GM19468 (cell line): ENCODE measurements around the gene CCDC142.

Source experiments
- ATAC-seq: cut with Tn5 transposase; IDR thresholded peaks from one replicate; pipeline ENCODE4 v1.9.1; 2021; ENCODE audit warnings: mild to moderate bottlenecking, moderate library complexity, moderate number of reproducible peaks; ENCODE audit not compliant: unreplicated experiment; ENCODE audit errors: extremely low read depth

Gene CCDC142, protein sequence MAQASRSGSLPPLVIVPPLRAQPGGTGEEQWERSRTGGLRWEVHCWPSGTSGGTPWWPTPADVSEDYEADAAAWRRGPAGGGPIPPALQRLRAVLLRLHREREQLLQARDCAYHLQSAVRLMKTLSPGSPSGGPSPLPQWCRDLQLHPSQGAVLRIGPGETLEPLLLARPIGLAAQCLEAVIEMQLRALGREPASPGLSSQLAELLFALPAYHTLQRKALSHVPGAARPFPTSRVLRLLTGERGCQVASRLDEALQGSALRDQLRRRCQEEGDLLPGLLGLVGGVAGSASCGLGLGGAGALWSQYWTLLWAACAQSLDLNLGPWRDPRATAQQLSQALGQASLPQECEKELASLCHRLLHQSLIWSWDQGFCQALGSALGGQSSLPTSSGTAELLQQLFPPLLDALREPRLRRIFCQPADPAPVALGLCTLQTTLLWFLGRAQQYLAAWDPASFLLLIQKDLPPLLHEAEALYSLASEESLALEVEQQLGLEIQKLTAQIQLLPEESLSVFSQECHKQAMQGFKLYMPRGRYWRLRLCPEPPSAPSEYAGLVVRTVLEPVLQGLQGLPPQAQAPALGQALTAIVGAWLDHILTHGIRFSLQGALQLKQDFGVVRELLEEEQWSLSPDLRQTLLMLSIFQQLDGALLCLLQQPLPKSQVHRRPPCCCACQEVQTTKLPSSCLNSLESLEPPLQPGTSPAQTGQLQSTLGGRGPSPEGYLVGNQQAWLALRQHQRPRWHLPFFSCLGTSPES

DNA sequence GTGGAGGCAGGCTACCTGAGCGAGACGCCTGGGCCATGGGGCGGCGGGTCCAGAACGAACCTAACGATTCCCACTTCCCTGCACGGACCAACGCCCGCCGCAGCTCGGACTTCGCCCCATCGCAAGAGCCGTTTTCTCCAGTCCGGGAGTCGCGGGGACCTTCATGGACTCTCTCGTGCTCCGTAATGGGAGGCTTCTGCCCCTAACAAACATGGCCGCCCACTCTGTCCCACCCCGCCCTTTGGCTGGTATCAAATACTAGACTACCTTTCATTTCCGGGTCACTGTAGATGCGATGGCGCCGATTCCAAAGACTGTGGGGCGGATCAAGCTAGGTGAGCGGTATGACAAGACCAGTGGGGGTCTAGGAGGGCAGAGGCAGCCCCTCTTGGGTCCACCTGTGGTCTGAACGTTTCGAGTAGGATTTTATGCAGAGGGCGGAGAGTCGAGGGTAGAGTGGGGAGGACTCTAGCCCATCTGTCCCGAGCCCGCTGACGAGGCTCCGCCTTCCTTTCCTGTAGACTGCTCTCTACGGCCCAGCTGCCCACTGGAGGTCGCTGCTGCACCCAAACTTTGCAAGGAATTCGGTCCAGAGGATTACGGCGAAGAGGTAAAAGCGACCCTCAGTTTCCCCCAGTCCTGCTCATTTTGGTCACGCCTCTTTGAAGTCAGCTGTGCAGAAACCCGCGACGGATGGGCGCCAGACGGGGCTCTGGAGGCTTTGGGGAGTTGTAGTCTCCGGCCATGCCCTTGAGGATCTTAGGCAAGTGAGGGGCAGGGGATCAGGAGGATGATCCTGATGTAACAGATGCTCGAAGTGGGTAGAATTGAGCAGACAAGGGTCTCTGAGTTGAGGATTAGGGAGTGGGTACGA is at the start of gene CCDC142, which contains the start of gene TTC31:
CCDC142 (minus strand) TSS at position 198 of the 874 bp plus-strand sequence; CDS start at position 37, 161 bp downstream.
TTC31 (plus strand) TSS at position 281 of the 874 bp plus-strand sequence; CDS start at position 296, 15 bp downstream.
- peak; percentile 79 for ATAC-seq

DNA sequence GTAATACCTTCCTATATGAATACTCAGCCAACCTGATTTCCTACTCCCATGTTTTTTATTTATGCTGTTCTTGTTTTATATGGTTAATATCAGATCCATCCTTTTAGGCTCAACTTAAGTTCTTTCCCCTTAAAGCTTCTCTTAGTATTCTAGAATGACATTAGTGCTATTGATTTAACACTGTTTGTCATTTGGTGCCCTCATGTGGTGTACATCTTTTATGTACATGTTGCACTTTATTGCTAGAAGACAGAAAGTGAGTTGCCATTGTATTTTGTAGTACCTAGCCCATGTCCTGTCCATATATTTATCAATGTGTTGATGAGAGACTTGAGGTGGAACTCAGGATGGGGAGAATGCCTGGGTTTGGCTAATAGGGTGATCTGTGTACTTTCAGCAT is 49.4 kb upstream of the CCDC142 start:
- ATAC-seq, result no peak

DNA sequence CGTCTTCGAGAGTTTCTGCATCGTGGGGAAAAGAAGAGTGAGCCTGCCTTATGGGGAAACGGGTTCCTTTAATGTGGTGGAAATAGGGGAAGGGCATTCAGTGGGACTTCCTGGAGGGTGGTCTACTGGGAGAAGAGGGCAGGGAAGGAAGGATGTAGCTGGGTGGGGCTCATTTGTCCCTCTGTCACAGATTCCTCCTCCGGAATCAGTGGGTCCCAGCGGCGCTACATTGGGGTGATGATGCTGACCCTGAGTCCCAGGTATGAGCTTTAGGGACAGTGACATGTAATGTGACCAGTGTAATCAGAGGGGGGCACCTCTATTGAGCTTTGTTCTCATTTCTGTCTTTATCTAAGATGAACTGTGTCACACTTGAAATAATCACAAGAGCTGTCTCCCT is 48.9 kb upstream of the CCDC142 start:
- ATAC-seq, result no peak

DNA sequence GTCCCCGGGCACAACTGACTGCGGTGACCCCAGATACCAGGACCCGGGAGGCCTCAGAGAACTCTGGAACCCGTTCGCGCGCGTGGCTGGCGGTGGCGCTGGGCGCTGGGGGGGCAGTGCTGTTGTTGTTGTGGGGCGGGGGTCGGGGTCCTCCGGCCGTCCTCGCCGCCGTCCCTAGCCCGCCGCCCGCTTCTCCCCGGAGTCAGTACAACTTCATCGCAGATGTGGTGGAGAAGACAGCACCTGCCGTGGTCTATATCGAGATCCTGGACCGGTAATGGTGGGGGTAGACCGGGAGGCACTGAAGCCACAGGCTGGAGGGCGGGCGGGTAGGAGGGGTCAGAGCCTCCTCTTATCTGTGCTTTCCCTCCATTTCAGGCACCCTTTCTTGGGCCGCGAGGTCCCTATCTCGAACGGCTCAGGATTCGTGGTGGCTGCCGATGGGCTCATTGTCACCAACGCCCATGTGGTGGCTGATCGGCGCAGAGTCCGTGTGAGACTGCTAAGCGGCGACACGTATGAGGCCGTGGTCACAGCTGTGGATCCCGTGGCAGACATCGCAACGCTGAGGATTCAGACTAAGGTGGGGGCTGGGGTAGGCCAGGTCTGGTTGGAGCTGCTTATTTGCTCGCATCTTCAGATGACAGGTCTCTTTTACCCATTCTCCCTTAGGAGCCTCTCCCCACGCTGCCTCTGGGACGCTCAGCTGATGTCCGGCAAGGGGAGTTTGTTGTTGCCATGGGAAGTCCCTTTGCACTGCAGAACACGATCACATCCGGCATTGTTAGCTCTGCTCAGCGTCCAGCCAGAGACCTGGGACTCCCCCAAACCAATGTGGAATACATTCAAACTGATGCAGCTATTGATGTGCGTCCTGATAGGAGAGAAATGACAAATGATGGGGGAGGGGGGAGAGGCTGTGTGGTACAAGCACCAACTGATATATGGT is 47.7 kb upstream of the CCDC142 start:
- ATAC-seq, result no peak

DNA sequence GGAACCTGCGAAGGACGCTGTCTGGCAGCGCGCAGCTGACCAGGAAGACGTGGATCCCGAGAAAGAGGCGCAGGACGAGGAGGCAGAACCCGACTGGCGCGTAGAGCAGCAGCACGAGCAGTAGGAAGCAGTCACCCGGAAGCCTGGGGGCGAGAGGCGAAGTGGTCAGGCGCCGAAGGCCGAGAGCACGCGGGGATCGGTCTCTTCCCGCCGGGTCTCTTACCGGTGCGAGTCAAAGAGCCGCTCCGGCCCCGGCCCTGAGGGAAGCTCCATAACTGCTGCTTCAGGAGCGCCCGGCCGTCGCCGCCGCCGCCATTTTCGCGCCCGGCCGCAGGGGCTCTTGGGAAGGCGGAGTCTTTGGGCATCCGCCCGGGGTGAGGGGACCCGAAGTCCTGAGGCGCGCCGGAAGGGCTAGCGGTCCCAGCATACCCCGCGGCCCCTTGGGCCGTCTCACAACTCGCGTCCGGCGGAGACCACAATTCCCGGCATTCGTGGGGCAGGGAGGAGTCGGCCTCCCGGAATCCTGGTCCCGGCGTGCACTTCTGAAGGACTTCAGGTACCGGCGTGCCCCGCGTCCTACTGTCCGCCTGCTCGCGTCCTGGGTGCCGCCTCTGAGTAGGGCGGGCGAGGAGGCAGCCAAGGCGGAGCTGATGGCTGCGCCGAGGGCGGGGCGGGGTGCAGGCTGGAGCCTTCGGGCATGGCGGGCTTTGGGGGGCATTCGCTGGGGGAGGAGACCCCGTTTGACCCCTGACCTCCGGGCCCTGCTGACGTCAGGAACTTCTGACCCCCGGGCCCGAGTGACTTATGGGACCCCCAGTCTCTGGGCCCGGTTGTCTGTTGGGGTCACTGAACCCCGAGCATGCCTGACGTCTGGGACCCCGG is 46.8 kb upstream of the CCDC142 start, which contains the start of the genes AUP1 and HTRA2:
AUP1 (minus strand) TSS at position 350 of the 882 bp plus-strand sequence; CDS start at position 273, 77 bp downstream.
HTRA2 (plus strand) TSS at position 577 of the 882 bp plus-strand sequence; CDS start at position 651, 74 bp downstream.
- ATAC-seq, result peak; percentile 89

DNA sequence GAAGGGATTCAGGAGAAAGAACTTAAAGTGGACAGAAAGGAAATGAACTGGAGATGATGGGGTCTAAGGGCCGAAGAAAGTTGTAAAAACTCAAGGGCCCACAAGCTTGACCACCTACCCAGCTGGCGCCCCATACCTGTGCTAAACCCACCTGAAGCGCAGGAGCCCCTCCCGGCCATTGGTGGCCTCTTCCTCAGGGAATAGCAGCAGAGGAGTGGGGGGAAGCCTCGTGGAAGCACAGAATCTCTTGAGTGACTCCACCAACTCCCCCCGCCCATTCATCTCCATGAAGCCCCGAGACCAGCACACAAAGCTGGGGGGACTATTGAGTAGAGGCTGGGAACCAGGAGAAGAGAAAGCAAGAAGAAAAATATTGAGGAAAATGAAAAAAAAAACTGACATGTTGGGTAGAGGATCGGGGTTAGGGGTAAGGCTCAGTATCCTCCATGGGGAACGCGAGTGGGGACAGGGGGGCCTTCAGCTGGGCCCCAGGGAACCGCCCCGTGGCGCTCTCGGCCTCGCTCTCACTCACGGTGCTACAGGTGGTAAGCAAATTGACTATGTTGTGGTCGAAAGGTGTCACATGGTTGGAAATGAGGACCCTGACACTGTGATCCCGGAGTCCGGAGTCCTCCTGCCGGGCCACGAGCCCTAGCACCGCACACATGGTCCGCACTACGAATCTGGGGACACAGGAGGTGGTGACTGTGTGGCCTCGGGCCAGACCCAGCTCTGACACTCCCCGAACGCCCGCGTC is 46.0 kb upstream of the CCDC142 start:
- no peak for ATAC-seq

DNA sequence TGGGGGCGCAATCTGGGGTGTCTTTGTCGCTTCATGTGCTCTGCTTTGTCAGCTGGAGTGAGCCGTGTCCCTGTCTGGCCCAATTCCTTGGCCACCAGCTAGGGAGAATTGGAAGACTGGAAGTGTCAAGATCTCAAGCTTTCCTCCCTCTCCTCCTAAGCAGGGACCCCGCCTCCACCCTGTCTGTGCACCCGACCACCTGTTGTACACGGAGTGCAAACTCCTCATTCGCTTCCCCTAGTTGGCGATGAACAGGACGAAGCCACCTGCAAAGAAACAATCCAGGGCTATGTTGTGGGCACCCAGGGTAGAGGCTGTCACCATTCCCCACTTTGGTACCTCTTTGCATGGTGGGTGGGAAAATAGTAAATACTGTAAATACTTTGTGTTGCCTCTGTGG is 44.9 kb upstream of the CCDC142 start:
- ATAC-seq, result no peak

DNA sequence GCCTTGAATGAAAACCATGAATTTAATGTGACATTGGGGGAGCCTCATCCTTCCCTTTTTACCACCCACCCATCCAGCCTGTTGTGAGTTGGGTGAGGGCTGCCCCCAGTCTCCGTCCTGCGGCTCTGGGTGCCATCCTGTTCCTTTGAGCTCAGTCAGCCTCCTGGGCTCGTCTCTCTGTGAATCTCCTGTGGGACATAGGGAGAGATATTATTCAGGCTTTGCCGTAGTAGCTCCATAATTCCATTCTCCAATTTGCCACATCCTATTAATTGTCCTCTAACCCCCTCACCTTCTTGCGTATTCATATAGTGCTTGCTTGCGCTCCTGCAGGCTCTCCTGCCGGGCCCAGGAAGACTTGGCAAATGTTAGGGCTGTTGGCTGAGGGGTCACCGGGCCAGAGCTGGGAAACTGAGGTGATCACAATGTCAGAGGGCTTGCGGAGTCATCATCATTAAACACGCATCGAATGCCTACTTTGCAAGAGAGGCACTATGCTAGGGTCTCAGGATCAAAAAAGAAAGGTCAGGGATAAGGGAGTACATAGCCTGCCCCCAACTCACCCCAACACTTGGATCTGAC is 43.9 kb upstream of the CCDC142 start:
- ATAC-seq, result no peak

DNA sequence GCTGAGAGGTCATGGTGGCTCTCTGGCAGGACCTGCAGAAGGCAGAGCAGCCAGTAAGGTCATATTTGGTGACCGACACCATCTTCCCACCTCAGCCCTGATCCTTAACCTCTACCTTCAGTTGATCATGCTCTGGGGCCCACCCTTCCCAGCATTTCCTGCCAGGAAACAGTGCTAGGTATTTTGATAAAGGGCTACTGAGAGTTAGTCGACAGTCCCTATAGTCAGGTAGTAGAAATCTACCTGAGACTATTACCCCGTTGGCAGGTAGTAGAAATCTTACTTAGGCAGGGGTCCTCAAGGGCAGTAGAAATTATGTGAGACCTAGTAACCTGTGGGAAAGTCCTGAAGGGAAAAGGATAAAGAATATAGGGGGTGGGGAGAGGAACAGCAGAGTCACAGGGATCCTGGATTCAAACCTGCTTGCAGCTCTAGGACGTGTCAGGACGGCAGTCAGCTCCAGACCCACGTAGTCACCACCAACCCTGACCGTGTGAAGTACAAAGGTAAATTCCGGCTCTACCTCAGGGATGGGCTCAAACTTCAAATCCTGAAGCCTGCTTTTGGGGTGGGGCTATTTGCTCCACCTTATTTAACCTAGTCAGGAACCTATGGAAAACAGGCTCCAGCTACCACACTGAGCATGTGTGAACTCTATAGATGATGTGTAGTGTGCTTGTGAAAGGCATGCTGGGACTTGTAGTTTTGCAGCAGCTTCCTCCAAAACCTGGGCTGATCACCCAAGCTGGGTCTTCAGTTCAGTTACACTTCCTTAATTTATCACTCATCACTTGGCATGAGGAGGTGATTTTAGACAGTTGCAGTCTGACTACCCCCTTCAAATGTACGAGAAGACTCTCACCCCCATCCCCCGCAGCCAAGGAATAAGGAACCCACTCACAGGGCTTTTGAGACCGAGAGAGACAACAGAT is 43.2 kb upstream of the CCDC142 start, which contains the start of gene DQX1:
DQX1 (minus strand) TSS at position 515 of the 932 bp plus-strand sequence; CDS start at position 13, 502 bp downstream.
- ATAC-seq, result no peak

DNA sequence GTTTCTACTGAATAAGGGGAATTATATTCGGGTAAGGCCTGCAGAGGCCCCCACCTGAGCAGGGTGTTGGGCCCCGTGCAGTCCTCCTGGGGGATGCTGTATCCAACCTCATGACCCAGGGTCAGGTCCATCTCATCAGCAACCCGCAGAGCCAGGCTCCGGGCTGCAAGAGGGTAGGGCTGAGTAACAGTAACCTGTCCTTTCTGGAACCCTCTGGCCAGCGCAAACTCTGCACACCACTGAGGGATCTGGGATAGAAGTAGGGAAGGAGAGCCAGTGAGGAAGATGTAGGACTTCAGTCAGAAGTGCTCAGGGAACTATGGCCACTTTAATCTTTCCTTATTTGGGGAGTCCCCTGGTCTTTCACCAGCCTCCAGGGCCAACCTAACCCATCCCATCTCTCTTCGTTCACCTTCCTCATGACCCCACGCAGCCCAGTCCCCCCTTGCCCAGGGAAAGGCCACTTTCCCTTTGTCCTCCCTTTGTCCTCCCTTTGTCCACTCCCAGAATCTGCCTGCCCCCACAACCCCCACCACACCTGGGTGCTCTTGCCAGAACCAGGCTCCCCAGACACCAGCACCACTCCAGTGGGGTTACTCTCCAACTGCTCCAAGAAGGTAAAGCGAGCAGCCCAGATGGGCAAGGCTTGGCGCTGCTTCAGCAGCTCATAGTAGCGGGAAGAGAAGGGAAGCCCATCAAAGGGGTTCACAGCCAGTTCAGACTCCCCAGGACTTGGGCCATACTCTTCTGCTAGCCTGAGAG is 42.3 kb upstream of the CCDC142 start:
- ATAC-seq, result no peak

DNA sequence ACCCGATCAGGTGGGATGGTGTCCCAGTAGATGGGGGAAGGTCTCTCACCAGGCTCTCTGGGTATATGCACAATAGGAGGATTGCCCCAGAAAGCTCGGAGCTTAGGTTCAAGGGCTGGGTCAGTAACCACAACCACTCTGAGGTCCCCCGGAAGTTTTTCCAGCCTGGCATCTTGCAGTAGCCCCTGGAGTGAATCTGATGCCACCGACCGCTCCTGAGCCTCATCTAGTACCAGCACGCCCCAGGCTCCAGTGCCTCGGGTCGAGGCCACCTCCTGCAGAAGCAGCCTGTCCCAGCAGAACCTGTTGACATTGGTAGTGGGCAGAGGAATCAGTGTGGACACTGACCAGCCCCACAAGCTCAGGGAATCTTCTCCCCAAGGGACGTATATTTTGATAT is 41.2 kb upstream of the CCDC142 start:
- no peak for ATAC-seq

DNA sequence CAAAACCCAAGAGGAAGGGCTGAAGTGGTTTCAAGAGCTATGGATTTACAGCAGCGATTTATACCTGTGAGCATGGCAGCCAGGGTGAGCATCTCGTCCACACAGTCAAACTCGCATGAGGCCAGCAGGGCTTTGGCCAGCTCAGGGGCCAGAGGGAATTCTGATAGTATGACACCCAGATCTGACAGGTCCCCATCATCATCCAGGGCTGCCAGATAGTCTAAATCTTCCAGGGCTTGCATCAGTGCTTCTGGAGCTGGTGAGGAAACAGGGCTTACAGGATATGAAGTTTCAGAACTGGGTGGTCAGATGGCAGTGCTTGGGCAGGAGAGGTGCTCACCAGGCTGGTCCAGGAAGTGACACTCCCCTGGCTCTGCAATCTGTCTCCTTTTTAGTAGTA is 39.7 kb upstream of the CCDC142 start:
- no peak for ATAC-seq

DNA sequence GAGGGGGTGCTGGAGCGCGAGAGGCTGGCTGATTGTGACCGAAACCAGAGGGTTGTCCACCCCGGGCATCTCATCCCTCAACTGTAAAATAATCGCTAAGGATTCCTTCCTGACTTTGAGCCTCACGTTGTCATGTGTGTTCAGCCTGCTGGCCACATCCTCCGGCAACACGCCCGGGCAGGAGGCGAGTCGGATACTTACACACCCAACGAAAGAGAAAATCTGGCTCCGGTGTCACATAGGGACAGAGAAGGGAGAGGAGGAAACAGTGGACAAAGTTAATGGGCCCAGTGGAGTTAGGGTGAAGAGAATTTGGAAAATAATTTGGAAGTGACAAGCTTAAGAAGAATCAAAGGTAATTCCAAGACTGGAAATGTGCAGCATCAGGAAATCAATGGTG is 33.9 kb upstream of the CCDC142 start:
- ATAC-seq, result no peak

DNA sequence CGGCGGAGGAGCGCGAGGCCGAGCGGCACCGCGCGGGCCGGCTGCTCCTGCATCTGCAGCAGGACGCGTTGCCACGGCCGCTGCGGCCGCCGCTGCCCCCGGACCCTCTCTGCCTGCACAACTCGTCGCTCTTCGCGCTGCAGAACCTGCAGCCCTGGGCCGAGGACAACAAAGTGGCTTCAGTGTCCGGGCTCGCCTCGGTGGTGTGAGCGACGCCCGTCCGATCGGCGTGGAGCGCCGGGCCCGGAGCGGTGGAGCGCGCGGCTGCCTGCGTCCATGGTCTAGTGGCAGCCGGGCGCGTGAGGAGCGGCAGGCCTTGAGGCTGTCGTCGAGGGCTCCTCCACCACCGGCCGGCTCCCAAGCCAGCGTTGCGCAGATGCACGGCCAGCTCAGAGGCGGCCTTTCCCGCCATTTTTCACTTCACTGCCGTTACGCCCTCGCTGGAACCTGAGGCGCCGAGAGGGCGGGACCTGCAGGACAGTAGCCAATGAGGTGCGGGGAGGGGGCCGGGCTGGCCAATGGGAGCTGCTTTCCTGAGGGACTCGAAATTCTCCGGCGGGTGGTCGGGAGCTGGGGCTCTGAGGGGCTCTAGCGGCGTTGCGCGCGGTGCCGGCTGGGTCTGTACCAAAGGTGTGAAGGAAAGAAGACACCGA is 33.3 kb upstream of the CCDC142 start:
- no peak for ATAC-seq
